ENCODE measurements around the gene ZNF664. TPM values are rescaled to one million over a fixed set of nuclear protein-coding genes. Genes with fewer than 3 reads are reported as not detected.

Gene ZNF664
- total and polyA plus RNA-seq, 3 donors from 2014 or later: 55.9 to 69.6 (median 63.4) TPM

DNA sequence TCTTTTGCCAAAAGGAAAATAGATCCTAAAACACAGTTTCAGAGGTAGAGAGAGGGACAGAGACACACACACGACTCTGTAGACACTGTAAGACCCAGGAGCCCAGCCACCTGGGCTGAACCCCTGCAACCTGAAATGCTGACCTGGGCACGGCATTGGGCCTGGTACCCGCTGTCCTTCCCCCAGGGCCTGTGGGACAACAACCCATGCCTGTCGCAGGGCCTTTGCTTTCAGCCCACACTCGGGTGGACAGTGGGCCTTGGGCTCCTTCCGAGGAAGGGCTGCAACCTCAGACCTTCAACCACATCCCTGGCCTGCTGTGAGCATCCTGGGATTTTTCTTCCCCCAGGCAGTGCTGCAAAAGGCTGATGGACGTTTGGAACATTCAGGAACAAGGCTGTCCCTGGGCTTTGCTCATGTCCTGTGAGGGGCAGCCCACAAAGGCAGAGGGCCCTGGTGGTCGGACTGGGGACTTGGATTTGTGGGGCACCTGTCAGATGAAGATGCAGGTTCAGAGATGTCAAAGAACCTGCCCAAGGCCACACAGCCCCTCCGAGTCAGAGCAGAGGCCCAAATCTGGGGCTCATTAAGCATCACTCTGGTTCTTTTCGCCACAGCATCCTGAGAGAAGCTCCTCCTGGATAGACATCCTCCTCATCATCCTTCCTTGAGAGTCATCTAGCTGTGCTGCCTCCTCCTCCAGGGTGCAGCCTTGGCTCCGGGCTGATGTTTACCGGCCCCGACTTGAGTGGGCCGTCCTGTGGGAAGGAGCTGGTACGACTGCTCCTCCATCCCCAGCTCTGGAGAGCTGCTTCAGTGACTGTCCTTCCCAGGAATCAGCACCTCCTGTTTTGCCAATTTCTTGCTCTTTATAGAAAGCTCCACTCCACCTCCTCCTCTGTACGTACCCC, 33.0 kb upstream of the ZNF664 start:
- TF ChIP-seq, protein P1, sequence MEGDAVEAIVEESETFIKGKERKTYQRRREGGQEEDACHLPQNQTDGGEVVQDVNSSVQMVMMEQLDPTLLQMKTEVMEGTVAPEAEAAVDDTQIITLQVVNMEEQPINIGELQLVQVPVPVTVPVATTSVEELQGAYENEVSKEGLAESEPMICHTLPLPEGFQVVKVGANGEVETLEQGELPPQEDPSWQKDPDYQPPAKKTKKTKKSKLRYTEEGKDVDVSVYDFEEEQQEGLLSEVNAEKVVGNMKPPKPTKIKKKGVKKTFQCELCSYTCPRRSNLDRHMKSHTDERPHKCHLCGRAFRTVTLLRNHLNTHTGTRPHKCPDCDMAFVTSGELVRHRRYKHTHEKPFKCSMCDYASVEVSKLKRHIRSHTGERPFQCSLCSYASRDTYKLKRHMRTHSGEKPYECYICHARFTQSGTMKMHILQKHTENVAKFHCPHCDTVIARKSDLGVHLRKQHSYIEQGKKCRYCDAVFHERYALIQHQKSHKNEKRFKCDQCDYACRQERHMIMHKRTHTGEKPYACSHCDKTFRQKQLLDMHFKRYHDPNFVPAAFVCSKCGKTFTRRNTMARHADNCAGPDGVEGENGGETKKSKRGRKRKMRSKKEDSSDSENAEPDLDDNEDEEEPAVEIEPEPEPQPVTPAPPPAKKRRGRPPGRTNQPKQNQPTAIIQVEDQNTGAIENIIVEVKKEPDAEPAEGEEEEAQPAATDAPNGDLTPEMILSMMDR (IDR thresholded peaks at IDR 0.05): no peak
- TF ChIP-seq POLR2A (IDR thresholded peaks at IDR 0.05): no peak
- 86 to 92% methylated on average over 9 to 16 of the region's 16 CpGs for WGBS, 2 donors
- no peak overlapping the region for H3K4me3 ChIP-seq
- no peaks in the 10 kb centered on the region for H3K4me1 ChIP-seq
- DNase-seq: no peak
- H3K36me3 ChIP-seq (ENCODE audit: low read depth, missing control alignments): no peaks in the 10 kb centered on the region
- no peaks in the 10 kb centered on the region for H3K9me3 ChIP-seq
- no peak overlapping the region for H3K27ac ChIP-seq
- intact Hi-C loops (cut with DNase I; ENCODE audit: low total_unique reads): no loop called here
- no peaks in the 10 kb centered on the region for H3K27me3 ChIP-seq

DNA sequence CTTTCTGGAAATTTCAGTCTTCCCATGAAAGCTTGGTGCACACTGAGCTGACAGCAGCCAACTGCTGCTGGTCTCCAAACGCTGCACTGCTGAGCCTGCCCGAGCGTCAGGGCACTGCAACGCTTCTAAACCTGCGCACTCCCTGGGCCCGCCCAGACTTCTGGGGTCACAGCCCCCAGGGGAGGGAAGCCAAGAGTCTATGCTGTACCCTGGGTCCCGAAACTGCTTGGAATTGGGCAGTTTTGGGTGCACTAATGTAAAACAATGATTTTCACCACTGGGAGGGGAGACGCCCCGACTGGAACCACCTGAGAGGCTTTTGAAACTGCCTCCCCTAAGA, 32.4 kb upstream of the ZNF664 start:
- WGBS, 2 donors: 96 to 98% methylated on average over 6 to 9 of the region's 9 CpGs
- H3K4me1 ChIP-seq: no peaks in the 10 kb centered on the region

DNA sequence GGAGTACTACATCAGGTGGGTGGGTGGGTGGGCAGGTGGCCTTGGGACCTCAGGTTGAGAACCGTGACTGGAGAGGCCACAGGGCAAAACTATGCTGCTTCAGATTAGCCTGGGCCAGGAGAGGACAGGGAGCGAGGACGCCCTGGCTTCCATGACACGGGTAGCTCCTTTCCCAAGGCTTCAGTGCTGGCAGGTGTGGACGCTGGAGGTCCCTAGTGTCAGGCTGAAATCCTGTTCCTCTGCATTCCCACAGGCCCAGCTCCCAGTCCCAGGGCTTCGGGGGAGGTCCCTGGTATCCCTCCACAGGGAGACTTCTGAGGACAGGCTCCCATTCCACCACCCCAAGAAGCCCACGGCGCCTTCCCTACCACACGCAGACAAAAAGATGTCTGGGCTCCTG, 32.0 kb upstream of the ZNF664 start:
- H3K36me3 ChIP-seq (ENCODE audit: low read depth, missing control alignments): no peaks in the 10 kb centered on the region
- no peak overlapping the region for H3K27ac ChIP-seq
- no peaks in the 10 kb centered on the region for H3K4me1 ChIP-seq
- intact Hi-C loops (cut with DNase I; ENCODE audit: low total_unique reads): no loop called here
- no peaks in the 10 kb centered on the region for H3K27me3 ChIP-seq
- no peak overlapping the region for H3K4me3 ChIP-seq
- WGBS, 2 donors: 93 to 94% methylated on average over 3 to 9 of the region's 9 CpGs
- TF ChIP-seq, protein P1 (IDR thresholded peaks at IDR 0.05): no peak
- no peak for TF ChIP-seq POLR2A (IDR thresholded peaks at IDR 0.05)
- DNase-seq: no peak
- no peaks in the 10 kb centered on the region for H3K9me3 ChIP-seq

More for the DNA sequence above, 32.4 kb upstream of the ZNF664 start:
- TF ChIP-seq POLR2A (IDR thresholded peaks at IDR 0.05): no peak
- TF ChIP-seq, protein P1 (IDR thresholded peaks at IDR 0.05): no peak
- Histone ChIP-seq H3K36me3 (ENCODE audit: low read depth, missing control alignments) (no peaks in the 10 kb centered on the region), H3K9me3 (no peaks in the 10 kb centered on the region), H3K4me3 (no peak overlapping the region), H3K27me3 (no peaks in the 10 kb centered on the region), H3K27ac (no peak overlapping the region)
- DNase-seq: no peak
- intact Hi-C loops (cut with DNase I; ENCODE audit: low total_unique reads): no loop called here

DNA sequence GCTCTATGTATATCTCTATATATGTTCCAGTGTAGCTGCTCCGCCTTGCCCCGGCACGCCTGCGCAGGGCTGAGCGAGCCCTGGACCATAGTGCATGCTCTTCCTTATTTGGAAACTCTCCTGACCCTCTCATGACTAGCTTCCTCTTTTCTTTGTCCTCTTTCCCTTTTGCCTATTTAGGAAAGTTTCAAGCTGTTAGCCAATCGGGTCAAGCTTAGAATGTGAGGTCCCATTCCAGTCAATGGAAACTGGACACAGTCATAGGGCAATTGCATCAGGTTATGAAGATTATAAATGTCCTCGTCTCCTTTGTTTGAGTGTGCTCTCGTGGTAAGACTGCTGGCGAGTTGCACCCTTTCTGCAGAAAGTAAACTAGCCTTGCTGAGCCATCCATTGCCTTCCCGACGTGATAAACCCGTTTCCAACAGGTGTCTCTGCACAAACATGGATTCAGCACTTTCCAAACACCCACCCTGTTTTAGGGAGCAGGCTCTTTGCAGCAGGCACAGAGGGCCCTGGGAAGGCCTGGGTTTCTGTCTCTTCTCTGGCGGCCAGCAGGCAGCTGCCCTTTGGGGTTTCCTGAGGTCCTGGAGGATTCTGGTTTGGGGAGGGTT, 31.3 kb upstream of the ZNF664 start:
- no peak for DNase-seq
- 83 to 92% methylated on average over 8 to 13 of the region's 13 CpGs for WGBS, 2 donors
- intact Hi-C loops (cut with DNase I; ENCODE audit: low total_unique reads): no loop called here

More for the DNA sequence above, 31.3 kb upstream of the ZNF664 start:
- no peak for TF ChIP-seq POLR2A (IDR thresholded peaks at IDR 0.05)
- TF ChIP-seq, protein P1 (IDR thresholded peaks at IDR 0.05): no peak
- H3K36me3 ChIP-seq (ENCODE audit: low read depth, missing control alignments): no peaks in the 10 kb centered on the region
- H3K4me1 ChIP-seq: no peaks in the 10 kb centered on the region
- H3K4me3 ChIP-seq: no peak overlapping the region
- no peaks in the 10 kb centered on the region for H3K9me3 ChIP-seq
- no peaks in the 10 kb centered on the region for H3K27me3 ChIP-seq
- H3K27ac ChIP-seq: no peak overlapping the region
